ENCODE data around the gene FMNL2. TPM values are rescaled to one million over a fixed set of nuclear protein-coding genes. Genes with fewer than 3 reads are reported as not detected.

FMNL2 gene
- total and polyA plus RNA-seq, 4 donors = 1.5 to 9.3 (median 5.1) TPM

DNA sequence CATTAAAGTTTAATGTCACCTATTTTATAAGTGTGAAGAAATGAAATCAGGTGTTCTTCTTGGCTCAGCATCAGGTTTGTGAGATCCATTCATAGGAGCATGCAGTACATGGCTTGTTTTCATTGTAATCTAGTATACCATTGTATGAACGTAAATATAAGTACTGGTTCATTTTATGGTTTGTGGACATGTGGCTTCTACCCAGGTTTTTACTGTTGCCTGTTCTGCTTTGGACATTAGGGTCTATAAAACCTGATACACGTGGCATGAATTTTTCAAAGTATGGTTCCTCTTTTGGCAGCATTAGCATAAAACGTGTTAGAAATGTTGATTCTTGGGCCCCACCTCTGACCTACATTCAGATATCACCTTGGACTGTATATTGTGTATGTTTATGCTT, 206.7 kb downstream of the FMNL2 start:
- DNase-seq (ENCODE audit: low spot score) = no peak
- Histone ChIP-seq H3K36me3 (ENCODE audit: control insufficient read depth in 4 of 4, insufficient read depth in 3 of 4, low read depth in 1 of 4, low read length in 3 of 4) (no peaks in the 10 kb centered on the region), H3K27ac (ENCODE audit: low read depth in 1 of 2, low read length in 2 of 2) (no peak overlapping the region), H3K9ac (ENCODE audit: low read depth in 1 of 2, low read length in 2 of 2) (no peak overlapping the region), H3K27me3 (ENCODE audit: control insufficient read depth in 4 of 4, insufficient read depth in 4 of 4, low read length in 3 of 4) (no peaks in the 10 kb centered on the region), H3K9me3 (ENCODE audit: control insufficient read depth in 4 of 4, low read length in 3 of 4) (no peaks in the 10 kb centered on the region), H3K4me1 (ENCODE audit: control insufficient read depth in 4 of 4, insufficient read depth in 4 of 4, low read length in 3 of 4) (peaks cover 0 to 3% (median 0%) of the 10 kb centered on the region in 4 donors), H3K4me3 (ENCODE audit: low read depth in 1 of 3, low read length in 3 of 3) (no peak overlapping the region)
- 81% methylated on average over 3 of the region's 3 CpGs for WGBS
- TF ChIP-seq YY1 (IDR thresholded peaks at IDR 0.05) (no peak), HNF4G (IDR thresholded peaks at IDR 0.05) (no peak), RAD21 (IDR thresholded peaks at IDR 0.05) (no peak), FOXA1 (IDR thresholded peaks at IDR 0.05) (no peak), FOXA2 (IDR thresholded peaks at IDR 0.05) (no peak), SP1 (IDR thresholded peaks at IDR 0.05) (no peak), JUND (IDR thresholded peaks at IDR 0.05) (no peak), CTCF (IDR thresholded peaks at IDR 0.05; ENCODE audit: low read depth, low read length, missing input control) (no peak), HNF4A (conservative IDR thresholded peaks at IDR 0.05) (no peak), EGR1 (IDR thresholded peaks at IDR 0.05; ENCODE audit: low read depth in 2 of 2) (no peak), ZBTB33 (IDR thresholded peaks at IDR 0.05) (no peak), TAF1 (conservative IDR thresholded peaks at IDR 0.05) (no peak), GABPA (IDR thresholded peaks at IDR 0.05 in 1 of 2, conservative IDR thresholded peaks at IDR 0.05 in 1 of 2) (no peak)
- TF ChIP-seq, protein P1, sequence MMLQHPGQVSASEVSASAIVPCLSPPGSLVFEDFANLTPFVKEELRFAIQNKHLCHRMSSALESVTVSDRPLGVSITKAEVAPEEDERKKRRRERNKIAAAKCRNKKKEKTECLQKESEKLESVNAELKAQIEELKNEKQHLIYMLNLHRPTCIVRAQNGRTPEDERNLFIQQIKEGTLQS (IDR thresholded peaks at IDR 0.05) = no peak

DNA sequence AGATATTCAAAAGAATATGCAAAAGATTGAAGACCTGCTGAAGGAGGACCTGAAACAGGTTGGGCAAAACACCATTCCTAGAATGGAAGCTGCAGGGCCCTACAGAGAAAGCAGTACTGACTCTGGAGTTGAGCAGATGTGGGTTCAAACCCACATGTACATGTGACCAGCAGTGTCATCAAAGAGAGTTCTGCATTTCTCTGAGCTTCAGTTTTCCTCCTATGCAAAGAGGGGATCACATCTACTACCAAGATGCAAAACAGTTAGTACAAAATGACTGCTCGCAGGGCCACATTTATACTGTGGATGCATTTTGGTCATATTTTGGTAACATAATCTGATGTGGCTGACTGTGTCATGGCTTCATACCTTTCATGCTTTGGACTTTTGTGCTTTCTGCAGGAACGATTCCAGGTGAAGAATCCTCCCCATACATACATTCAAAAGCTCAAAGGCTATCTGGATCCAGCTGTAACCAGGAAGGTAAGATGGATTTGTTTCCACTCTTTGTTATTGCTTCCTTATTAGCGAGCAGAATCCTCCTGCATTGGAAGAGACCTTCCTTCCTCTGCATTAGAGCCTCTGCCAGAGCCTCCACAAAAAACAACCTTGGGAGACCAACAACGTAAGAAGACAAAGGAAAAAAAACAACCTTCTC, 207.5 kb downstream of the FMNL2 start:
- H3K27me3 ChIP-seq (ENCODE audit: control insufficient read depth in 4 of 4, insufficient read depth in 4 of 4, low read length in 3 of 4) = no peaks in the 10 kb centered on the region
- TF ChIP-seq, protein P2, sequence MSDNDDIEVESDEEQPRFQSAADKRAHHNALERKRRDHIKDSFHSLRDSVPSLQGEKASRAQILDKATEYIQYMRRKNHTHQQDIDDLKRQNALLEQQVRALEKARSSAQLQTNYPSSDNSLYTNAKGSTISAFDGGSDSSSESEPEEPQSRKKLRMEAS (IDR thresholded peaks at IDR 0.05) = no peak
- TF ChIP-seq GABPA (IDR thresholded peaks at IDR 0.05 in 1 of 2, conservative IDR thresholded peaks at IDR 0.05 in 1 of 2) = no peak
- H3K4me3 ChIP-seq (ENCODE audit: low read depth in 1 of 3, low read length in 3 of 3) = no peak overlapping the region
- peak overlapping the region in 1 of 2 donors; percentile 30 for H3K27ac ChIP-seq (ENCODE audit: low read depth in 1 of 2, low read length in 2 of 2)
- no peak for DNase-seq (ENCODE audit: low spot score)
- no peak overlapping the region for H3K9ac ChIP-seq (ENCODE audit: low read depth in 1 of 2, low read length in 2 of 2)
- no peaks in the 10 kb centered on the region for H3K9me3 ChIP-seq (ENCODE audit: control insufficient read depth in 4 of 4, low read length in 3 of 4)
- no peaks in the 10 kb centered on the region for H3K36me3 ChIP-seq (ENCODE audit: control insufficient read depth in 4 of 4, insufficient read depth in 3 of 4, low read depth in 1 of 4, low read length in 3 of 4)
- 83% methylated on average over 4 of the region's 4 CpGs for WGBS
- H3K4me1 ChIP-seq (ENCODE audit: control insufficient read depth in 4 of 4, insufficient read depth in 4 of 4, low read length in 3 of 4) = peaks cover 0 to 3% (median 0%) of the 10 kb centered on the region in 4 donors
